DMS79 treated with DMSO at 0.1 percent for 48 hours (cell line): ENCODE measurements around the gene MCTS1.
"Not testable (repeated sequence)": the region's sequence is repeated elsewhere in the genome, so short reads cannot be mapped to it uniquely, and the experiment has no call there.

Source experiments
- DNase-seq: peaks from one replicate; lab custom pipeline; 2025; lab: John Stamatoyannopoulos, UW

Gene MCTS1

GRCh38 chrX:120629667-120630537 is 26.0 kb downstream of the MCTS1 start, which contains the start of gene C1GALT1C1:
Gene C1GALT1C1, minus strand, starts transcription at chrX:120630054. Its CDS starts 2,888 bp downstream, at chrX:120627166.
- DNase-seq, result peak; percentile 94

DNA sequence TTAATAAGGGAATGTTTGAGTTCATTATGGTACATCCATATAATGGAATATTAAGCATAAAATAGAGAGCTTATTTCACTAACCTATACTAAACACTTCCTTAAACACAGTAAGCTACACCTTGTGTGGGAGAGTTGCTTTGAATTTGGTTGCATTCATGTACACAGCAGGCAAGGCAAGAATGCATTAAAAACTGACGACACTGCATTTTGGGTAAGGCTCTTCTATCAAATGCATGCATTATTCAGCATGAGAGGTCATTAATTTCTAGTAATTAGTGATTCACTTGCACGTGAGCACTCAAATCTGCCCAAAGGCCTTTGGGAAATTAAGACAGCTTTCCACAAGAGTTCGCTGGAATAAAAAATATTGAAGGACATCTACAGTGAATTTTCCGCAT is 34.7 kb downstream of the MCTS1 start:
- no peak for DNase-seq

DNA sequence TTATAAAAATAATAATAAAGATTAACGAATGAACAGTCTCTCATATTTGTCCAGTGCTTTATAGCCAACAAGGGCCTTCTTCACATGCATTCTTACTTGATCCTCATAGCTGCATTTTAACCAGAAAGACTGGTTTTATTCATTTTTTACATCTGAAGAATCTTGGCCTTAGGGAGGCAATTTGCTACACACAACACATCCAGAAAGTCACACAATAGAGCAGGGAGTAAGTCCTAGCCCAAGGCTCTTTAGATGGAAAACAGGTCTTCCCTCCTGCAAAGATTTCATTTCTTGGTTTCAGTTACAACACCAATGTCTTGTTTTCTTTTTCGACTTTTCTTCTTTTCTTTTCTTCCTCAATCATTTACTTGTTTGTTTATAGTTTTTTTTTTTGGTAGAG is 39.0 kb downstream of the MCTS1 start:
- DNase-seq, result no peak

DNA sequence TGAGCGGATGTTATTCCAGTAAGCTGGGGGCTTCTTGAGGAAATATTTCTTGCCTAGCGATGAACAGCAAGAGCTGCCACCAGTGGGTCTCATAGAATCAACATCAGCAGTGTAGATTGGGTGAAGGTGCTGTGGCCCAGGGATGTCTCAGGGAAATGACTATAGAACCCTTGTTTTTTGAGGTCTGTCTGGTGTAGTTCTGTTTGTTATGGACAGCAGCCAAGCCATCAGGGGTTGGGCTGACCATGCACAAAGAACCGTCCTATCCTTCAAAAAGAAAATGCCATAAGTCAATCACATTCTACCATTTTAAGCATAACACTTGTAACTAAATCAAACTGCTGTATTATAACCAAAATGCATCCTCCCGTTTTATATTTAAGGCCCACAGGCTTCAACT is 43.2 kb downstream of the MCTS1 start:
- DNase-seq, result no peak

GRCh38 chrX:120652256-120652655 is 48.4 kb downstream of the MCTS1 start:
- not testable (repeated sequence) for DNase-seq

- DNase-seq, result no peak
Measured at GRCh38 chrX:120653000-120653399, 49.1 kb downstream of the MCTS1 start.

DNA sequence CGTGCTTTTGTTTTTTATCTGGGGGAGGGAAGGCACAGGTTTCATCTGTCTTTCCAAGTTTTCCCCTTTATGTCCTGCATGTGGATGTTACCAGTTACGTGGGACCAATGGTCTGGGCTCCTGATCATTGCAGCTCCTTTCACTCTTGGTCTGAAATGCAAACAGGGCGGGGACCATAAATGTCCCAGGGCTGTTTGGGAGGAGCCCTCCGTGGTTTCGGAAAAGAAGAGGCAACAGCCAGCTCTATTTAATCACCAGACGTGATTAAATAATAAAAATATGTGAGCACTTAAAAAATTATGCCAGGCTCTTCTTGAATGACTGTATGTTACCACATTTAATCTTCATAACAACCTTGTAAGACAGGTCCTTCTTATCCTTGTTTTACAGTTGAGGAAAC is 56.7 kb downstream of the MCTS1 start:
- no peak for DNase-seq
